GM12801 (cell line): Measurements from ENCODE around the gene WDR7.

Source experiments
- CTCF ChIP-seq: IDR thresholded peaks from one replicate; pipeline ENCODE4 v1.5.1; 2011; ENCODE audit warnings: control low read depth; ENCODE audit not compliant: insufficient read length; ENCODE audit errors: extremely low read depth

Gene WDR7

GRCh38 chr18:56650944-56651770 lies at the start of gene WDR7:
WDR7 (plus strand) TSS chr18:56651359; CDS start chr18:56672516, 21,157 bp downstream.
- no peak for TF ChIP-seq CTCF

GRCh38 chr18:56606618-56607017 lies 44.5 kb upstream of the WDR7 start:
- TF ChIP-seq CTCF, result no peak

GRCh38 chr18:56615738-56616520 lies 35.2 kb upstream of the WDR7 start:
- no peak for TF ChIP-seq CTCF

GRCh38 chr18:56627991-56628390 lies 23.2 kb upstream of the WDR7 start:
- TF ChIP-seq CTCF, result no peak

GRCh38 chr18:56632070-56633022 lies 18.8 kb upstream of the WDR7 start:
- no peak for TF ChIP-seq CTCF

- no peak for TF ChIP-seq CTCF
These were observed 16.2 kb upstream of the WDR7 start for GRCh38 chr18:56635007-56635406.
